GM20000 (cell line): ENCODE measurements around the gene NKTR.

ENCODE experiments used
- DNase-seq: peaks from one replicate; pipeline ENCODE4 v3.0.0; 2012; ENCODE audit warnings: low spot score
- CTCF ChIP-seq: IDR thresholded peaks from 2 replicates; pipeline ENCODE4 v1.5.1; 2012; ENCODE audit warnings: mild to moderate bottlenecking, control low read depth; ENCODE audit errors: extremely low read depth, missing control alignments

The NKTR gene

DNA sequence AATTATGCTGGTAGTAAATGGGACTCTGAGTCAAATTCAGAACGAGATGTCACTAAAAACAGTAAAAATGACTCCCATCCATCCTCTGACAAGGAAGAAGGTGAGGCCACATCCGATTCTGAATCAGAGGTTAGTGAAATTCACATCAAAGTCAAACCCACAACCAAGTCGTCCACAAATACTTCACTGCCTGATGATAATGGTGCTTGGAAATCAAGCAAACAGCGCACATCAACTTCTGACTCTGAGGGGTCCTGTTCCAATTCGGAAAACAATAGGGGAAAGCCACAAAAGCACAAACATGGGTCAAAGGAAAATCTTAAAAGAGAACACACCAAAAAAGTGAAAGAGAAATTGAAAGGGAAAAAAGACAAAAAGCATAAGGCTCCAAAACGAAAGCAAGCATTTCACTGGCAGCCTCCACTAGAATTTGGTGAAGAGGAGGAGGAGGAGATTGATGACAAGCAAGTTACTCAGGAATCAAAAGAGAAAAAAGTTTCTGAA lies 37.9 kb downstream of the NKTR start:
- DNase-seq, result no peak
- TF ChIP-seq CTCF, result no peak

GRCh38 chr3:42639192-42639591 lies 38.7 kb downstream of the NKTR start:
- no peak for TF ChIP-seq CTCF
- DNase-seq, result no peak

DNA sequence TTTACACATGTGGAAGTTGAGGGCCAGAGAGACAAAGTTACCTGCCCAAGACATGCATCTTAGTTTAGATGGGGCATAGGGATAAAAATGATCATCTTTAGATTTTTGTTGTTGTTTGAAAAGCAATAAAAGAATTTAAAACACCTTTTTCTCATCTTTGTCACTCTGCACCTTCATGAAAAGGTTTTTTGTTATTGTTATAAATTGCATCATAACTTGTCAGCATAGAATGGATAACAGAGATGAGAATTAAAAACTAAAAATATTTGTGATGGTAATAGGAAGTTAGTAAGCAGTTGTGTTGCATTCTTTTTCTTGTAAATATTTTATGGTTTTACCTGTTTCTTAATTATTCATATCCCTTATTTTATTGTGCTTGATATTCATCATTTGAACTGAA lies 39.6 kb downstream of the NKTR start:
- TF ChIP-seq CTCF, result no peak
- DNase-seq, result no peak

DNA sequence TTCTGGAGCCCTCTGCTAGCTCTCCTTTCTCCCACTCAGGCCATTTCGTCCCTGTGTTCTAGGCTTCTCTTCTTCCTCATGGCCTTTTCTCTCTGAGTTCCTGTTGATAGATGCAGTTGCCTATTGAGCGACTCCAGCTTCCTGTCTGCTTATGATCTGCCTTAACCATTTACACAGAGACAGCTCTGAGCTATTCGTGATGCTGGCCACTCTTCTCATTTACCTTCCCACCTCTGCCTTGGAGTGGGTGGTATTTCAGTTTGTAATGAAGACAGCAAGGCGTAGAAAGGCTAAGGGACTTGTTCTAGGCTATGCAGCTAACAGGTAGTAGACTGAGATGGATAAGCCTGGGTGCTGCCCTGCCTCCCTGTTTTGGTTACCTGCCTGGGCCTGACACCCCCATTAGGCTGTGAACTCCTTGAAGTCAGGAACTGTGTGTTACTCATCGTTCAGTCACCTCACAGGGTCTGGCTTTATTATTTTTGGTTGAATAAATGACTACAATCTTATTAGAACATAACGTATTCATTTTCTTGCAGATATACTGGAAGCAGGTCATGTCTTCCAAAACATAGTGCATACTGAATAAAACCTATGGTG lies 40.4 kb downstream of the NKTR start:
- TF ChIP-seq CTCF, result no peak
- DNase-seq, result no peak

DNA sequence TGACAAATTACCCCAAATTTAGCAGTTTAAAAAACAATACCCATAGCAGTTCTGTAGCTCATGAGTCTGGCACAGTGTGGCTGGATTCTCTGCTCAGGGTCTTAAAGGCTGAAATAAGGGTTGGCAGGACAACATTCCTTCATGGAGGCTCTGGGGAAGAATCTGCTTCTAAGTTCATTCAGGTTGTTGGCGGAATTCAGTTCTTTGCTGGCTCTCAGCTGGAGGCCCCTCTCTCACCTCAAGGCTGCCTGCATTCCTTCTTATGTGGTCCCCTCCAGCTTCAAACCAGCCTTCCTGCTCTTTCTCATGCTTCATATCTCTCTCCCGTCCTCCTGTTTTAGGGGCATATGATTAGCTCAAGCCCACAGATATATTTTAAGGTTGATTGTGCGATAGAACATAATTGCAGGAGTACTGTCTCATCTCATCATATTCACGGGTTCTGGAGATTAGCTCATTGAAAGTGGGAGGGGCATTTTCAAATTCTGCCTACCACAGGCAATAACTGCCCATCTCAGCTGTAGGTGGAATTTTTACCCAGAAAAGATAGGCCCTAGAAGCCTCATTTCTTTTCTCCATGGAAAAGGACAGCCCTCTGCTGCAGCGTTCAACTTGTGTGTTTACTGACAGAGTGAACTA lies 47.5 kb downstream of the NKTR start:
- no peak for DNase-seq

DNA sequence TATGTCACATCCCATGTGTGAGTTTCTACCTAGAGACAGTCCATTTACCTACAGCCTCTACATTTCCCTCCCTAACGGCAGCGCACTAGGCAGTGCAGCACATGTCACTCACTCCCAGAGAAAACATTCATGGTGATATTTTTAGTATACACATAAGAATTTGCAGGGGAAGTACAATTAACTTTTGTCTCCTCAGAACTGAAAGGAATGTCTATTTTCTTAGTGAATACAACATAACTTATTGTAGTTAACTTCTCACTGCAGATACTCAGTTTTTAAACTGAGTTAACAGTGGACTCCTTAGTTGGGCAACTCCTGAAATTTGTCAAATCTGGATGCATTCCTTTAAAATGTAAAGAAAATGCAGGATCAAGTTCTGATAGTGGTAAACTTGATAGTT lies 48.5 kb downstream of the NKTR start:
- DNase-seq, result no peak
- no peak for TF ChIP-seq CTCF

More for the DNA sequence above, 47.5 kb downstream of the NKTR start:
- no peak for TF ChIP-seq CTCF

GRCh38 chr3:42649783-42650182 lies 49.3 kb downstream of the NKTR start:
- DNase-seq, result no peak
- TF ChIP-seq CTCF, result no peak
